NCI-H2107 treated with DMSO at 0.1 percent for 48 hours (cell line): ENCODE results near the gene UPF2.

Source experiments
- DNase-seq: peaks from one replicate; lab custom pipeline; 2025; ENCODE audit not compliant: unreplicated experiment; lab: John Stamatoyannopoulos, UW

Gene UPF2

GRCh38 chr10:11886851-11887250 lies 155.8 kb downstream of the UPF2 start:
- no peak for DNase-seq

- DNase-seq = no peak
These were observed 156.5 kb downstream of the UPF2 start for GRCh38 chr10:11886138-11886474.

- no peak for DNase-seq
These were observed 157.0 kb downstream of the UPF2 start for GRCh38 chr10:11885437-11886137.

DNA sequence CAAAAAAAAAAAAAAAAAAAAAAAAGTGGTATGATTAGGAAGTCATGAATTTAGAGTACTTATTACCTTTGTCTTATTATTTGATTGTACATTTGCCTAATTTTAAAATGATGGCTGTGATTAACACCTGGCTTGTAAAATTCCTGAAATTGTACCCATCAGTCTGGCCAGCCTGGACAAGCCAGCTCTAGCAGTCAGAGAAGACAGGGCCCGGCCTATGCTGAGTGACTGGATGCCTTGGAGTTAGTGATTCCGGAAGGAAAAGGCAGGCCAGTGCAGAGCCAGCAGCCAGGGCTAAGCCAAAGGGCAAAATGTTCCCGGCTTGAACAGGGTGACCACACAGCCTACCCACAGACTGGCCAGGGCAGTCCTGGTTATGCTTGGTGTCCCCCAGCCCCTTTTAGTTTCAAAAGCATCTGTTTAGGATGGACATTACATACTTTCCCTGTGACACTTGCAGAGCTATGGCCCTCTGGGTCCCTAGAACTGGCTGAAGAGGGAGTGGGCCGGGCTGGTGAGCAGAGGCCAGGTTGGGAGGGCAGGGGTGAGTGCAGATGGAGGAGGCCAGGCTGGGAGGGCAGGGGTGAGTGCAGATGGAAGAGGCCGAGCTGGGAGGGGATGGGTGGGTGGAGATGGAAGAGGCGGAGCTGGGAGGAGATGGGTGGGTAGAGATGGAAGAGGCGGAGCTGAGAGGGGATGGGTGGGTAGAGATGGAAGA lies 157.7 kb downstream of the UPF2 start:
- DNase-seq = no peak

GRCh38 chr10:11882646-11883375 lies 159.8 kb downstream of the UPF2 start:
- DNase-seq = no peak

DNA sequence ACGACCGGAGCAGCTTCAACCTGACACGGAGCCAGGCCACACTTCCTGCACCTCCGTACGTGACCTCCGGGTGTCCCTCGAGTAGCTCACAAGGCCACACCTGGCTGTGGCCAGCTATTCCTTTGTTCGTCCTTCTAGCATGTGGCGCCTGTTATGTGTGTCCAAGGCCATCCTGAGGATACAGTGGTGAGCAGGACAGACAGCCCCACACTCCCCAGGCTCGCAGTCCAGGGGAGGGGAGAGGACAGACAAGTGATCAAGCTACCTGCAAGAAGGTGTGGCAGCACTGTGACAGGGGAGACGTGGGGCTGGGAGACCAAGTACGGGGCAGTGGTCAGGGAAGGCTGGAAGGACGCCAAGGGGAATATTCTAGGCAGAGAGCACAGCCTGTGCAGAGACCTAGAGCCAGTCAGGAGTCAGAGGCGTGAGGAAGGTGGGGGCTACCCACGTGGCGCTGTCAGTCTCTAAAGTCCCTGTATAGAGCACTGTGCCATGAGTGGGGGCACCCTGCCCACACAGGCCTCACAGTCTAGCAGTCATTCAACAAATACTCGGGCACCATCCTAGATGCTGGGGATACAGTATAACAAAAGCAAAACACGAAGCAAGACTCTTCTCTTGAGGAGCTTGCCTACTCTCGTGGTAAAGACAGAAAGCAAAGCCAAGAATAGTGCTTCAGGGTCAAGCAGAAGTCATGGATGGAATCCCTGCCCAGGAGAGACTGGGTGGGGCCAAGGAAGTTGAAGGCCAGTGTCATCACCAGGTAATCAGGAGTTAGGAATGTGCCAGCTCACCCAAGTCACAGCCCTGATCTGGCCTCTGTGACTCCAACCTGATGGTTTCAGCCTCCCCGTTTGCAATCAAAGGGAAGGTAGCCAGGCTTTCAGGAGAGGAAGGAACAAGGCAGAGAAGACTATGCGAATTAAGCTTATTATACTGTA lies 160.9 kb downstream of the UPF2 start:
- DNase-seq = no peak

DNA sequence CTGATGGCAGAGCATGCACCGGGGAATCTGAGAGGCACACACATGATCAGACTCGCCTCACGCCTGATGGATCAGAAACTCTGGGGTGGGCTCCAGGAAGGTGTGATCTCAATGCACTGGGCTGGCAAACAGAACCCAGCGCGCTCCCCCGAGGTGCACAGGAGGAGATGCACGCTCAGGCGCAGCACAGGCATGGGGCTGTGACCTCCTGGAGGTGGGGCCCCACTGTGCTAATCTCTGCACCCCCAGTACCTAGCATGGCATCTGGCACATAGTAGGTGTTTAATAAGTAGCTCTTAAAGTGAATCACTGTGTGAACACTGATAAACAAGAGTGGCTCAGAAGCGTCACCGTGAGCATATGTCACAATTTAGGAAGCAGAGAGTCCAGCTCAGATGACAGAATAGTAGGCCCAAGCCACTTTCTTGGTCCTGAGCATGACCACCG lies 161.6 kb downstream of the UPF2 start:
- DNase-seq = no peak

DNA sequence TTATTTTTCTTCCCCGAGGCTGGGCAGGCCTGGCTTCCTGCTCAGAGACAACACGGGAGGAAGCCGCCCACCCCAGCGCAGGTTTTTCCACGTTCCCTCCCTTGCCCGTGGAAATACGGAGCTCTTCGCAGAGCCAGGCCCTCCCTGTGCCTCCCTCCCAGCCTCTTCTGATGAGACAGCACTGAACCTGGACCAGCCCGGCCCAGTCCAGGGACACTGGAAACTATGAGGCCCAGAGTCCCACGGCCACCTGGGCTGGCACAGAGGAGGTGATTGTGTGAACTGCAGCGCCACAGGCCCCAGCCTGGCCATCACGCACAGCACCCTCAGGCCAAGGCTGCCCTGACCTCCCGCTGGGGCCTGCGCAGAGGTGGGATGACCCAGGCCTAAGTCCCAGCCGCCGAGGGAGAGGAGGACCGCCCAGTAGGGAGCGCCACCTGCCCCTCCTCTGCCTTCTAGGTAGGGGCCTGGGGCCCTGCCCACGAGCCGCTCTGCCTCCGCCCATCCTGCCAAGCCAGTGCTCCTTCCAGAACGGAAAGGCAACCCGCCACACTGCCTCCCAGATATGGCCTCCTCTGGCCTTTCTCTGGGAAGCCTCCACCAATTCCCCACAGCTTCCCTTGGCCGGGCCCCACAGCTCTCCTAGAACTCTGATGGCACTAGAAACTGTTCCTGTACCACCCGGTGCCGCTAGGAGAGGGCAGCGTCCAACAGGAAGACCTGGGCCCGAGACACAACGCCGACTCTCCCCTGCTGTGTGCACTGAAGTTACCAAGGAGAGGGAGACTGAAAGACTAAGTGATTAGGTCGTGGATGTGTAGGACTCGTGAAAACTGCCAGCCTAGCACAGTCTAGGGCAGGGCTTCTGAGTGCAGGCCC lies 162.2 kb downstream of the UPF2 start:
- DNase-seq = no peak

DNA sequence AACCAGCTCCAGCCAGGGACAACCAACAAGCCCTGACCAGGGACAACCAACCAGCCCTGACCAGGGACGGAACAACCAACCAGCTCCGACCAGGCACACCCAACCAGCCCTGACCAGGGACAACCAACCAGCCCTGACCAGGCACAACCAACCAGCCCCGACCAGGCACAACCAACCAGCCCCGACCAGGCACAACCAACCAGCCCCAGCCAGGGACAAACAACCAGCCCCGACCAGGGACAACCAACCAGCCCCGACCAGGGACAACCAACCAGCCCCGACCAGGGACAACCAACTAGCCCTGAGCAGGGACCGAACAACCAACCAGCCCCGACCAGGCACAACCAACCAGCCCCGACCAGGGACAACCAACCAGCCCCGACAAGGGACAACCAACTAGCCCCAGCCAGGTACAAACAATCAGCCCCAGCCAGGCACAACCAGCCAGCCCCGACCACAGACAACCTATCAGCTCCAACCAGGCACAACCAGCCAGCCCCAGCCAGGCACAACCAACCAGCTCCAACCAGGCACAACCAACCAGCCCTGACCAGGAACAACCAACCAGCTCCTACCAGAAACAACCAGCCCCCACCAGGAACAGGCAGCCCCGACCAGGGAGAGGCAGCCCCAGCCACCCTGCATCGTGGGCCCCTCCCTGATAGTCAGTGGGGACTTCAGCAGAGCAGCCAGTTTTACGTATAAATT lies 163.1 kb downstream of the UPF2 start:
- DNase-seq = no peak

GRCh38 chr10:11878776-11879175 lies 163.8 kb downstream of the UPF2 start:
- no peak for DNase-seq

DNA sequence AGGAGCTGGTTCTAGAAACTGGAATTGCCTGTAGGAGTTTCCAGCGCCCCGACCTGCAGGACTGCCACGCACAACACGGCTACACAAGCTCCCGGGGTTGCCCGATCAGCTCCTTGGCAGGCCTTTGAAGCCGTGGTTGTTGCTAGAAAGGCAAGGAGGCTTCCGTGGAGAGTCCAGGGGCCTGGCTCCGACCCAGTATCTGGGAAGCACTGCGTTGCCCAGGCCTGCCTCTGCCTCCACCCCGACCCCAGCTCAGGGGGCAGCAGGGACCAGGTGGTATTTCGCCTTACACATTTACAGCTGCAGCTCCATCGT lies 165.1 kb downstream of the UPF2 start:
- no peak for DNase-seq

DNA sequence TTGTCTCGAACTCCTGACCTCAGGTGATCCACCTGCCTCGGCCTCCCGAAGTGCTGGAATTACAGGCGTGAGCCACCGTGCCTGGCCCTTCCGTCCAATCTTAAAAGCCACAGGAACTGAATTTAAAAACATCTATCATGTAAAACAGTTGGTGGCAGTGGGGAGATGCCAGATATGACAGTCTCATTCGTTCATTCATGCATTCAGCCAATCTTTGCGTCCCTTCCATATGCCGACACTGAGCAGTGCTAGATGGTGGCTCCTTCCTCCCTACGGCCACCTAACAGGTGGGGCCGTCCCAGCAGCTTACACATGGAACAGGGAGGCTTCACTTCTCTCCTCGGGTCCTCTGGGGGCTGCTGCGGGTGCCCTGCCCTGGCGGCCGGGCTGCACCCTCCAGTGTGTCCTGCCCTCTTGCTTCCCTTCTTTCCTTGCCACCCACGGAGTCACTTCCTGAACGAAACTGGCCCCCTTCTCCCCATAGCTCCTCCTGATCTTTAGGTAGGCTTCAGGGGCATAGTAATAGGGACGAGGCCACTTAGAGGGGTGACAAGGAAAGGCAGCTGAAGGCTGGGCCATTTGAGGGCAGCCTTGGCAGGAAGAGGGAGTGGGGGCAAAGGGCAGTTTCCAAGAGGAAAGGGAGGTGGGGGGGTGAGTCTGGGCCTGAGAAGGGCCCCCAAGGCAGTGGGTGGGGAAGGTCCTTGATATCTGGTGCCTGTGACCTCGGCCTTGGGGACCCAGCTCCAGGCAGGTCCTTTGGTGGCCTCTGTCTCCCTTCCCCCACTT lies 165.6 kb downstream of the UPF2 start:
- DNase-seq = no peak

- DNase-seq = no peak
These were observed 166.3 kb downstream of the UPF2 start for GRCh38 chr10:11876324-11876723.

DNA sequence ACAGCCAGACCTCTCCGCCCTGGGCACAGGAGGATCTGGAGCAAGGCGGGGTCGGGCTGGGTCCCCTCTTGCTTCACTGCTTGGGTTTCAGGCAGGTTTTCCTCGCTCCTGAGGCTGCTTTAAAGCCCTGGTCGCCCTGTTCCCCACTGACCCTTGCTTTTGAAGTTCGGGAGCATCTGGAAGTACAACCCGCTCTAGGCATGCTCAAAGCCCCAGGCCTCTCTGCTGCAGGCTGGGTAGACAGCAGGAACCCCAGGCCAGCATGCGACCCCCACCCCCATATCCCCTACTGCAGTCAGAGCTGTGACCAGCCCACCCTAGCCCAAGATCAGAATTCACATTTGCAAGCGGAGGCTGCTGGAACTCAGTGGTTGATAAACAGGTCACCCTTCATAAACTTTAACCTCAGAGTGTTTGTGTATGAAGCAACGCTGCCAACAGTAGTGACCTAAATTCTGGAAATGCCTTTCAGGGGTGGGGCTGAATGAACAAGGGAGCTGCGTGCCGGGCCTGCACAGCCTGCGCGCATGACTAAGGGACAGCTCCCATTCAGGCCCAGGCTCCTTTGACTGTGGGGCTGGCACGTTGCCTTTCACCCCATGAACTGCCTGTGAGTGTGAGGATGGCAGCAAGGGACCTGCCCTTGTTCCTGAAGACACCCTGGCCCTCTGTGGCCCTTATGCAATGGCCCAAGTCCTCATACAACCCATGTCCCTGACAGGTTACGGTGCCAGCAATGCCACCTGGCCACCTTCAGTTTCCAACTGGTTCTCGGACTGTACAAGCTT lies 166.9 kb downstream of the UPF2 start:
- no peak for DNase-seq

DNA sequence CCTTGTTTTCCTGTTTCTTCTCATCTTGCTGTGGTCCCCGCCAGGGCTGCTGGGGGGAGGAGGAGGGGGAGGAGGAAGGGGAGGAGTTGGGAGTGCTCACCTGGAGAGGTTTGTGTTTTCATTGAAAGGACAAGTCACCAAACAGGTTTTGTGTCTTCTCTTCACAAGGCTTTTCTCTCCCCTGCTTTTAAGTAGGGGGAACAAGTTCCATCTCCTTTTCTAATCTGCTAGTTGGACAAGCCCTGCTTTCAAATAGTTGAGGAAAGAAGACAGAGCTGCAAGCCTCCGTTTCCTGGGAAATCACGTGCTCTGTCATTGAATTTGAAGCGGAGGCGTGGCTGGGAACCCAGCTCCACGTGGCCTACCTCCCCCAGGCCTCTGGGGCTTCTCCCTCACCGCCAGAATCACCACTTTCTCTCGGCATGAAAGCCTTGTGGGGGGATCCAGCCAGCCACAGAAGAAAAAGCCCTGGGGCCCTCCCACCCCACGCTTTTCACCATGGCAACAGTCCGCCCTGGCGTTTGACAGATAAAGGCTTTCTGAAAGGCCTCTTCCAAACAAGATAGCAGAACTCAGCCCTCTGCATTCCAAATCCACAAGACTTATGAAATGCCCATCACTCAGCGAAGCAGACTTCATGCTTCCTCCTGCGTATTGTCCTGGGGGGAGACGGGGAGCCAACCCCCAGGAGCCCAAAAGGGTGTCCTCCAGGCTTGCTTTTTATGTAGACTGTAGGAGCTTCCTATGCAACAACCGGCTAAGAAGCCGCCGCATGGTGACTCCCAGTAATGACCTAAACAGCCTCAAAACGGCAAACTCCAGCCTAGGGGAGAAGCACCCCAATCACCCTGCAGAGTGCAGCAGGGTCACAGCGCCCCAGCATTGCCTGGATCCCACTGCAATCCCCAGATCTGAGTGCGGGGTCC lies 167.8 kb downstream of the UPF2 start:
- DNase-seq = peak; percentile 3

DNA sequence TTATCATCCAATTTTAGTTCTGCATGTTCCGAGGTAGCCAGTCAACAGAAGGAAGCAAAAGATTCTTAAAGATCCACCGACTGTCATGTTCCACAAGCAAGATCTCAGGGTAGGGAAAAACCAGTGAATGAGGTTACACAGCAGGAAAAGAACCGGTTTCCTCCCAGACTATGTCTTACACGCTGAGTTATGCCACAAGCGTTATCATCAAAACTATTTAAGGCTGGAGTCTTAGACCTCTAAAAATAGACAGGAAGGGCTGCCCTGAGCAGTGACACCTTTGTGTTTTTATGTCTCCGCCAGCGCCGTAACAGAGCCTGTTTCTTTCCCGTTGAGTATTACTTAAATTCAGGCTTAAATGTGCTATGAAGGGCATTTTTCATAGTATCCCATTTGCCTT lies 171.1 kb downstream of the UPF2 start:
- no peak for DNase-seq

DNA sequence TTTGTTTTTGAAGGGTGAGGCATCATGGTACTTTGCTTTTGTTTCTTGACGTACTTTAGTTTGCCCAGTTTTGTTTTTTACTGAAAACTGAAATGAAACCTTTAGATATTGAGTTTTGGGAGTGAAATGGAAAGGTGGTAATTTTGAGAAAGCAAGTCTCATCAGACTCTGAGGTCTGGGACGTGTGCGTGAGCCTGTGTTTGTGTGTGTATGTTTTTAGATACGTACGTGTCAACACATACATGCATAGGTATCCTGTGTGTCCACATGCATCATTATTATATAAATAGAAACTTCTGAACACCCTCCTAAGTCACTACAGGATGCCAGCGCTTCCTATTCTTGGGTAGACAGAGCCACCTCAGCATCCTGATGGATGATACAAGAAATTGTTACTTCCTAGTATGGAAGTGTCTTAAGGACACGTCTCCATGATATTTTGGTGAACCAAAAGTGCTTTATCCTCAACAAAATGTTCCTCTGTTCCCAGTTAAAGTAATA lies 171.7 kb downstream of the UPF2 start:
- DNase-seq = no peak
